K562 (cell line): ENCODE results near the gene HAUS1. TPM values are rescaled to one million over a fixed set of nuclear protein-coding genes. Genes with fewer than 3 reads are reported as not detected.

Experiments
- ATAC-seq: fragments of 200-7000 bp; cut with Tn5 transposase; 3 replicates; pipeline ENCODE4 v1.9.1; 2020; ENCODE audit warnings: moderate library complexity
- BruUV-seq: library from RNA; stranded (reverse); fragments of 400-500 nt; replicated peaks from 2 replicates; lab custom pipeline; 2021; lab: Mats Ljungman, UMichigan
- CTCF ChIA-PET: fragments of 300-600 bp; formaldehyde crosslinking; extraction: SDS; loops from one replicate; lab custom pipeline; 2021; ENCODE audit warnings: low intra/inter-chr PET ratio; lab: Yijun Ruan, JAX
- POLR2A ChIA-PET: fragments of 300-600, 350-650 bp; sonication (Branson Sonifier 250); formaldehyde crosslinking; extraction: SDS; loops from one replicate; lab custom pipeline; 2021; ENCODE audit warnings: antibody characterized with exemption, inconsistent platforms; lab: Yijun Ruan, JAX
- DNase-seq, 4 experiments: peaks; one replicate each; pipeline versions ENCODE4 v3.0.0 to v3.0.0-alpha.2; 2011 to 2018; ENCODE audit warnings: low spot score in 3 of 4, mixed read lengths in 3 of 4; ENCODE audit errors: extremely low read depth in 1 of 4
- FAIRE-seq: peaks from 2 replicates; lab custom pipeline; 2011; peaks lifted over from hg19 to GRCh38; lab: Jason Lieb, UNC
- H2AFZ ChIP-seq: 2 replicates; pipeline ENCODE4 v1.6.0; 2011; ENCODE audit warnings: low read depth, low read length, control low read depth, inconsistent platforms
- H3K27ac ChIP-seq: fragments of 200-600 bp; 3 replicates; pipeline ENCODE4 v1.8.0; 2011; ENCODE audit warnings: low read depth, mild to moderate bottlenecking, control low read depth, inconsistent platforms, low read length, moderate library complexity, mixed read lengths; ENCODE audit errors: extremely low read depth
- H3K27me3 ChIP-seq, 2 experiments: fragments of 300-600 bp in 1 of 2; 2 replicates in 1 of 2; 3 replicates in 1 of 2; pipeline versions ENCODE4 v1.6.0 to v1.8.0; 2011; ENCODE audit warnings: inconsistent platforms in 2 of 2, low read length in 2 of 2, mild to moderate bottlenecking in 1 of 2, mixed read lengths in 1 of 2, moderate library complexity in 1 of 2; ENCODE audit not compliant: control insufficient read depth in 2 of 2, insufficient read depth in 2 of 2
- H3K36me3 ChIP-seq: fragments of 300-600 bp; 3 replicates; pipeline ENCODE4 v1.8.0; 2011; ENCODE audit warnings: mild to moderate bottlenecking, low read length, inconsistent platforms; ENCODE audit not compliant: control insufficient read depth, insufficient read depth
- H3K4me1 ChIP-seq, 2 experiments: fragments of 200-600 bp in 1 of 2; replicated peaks in 1 of 2; 2 replicates in 1 of 2; 3 replicates in 1 of 2; pipeline versions ENCODE4 v1.5.1 to v1.8.0; 2011; ENCODE audit warnings: inconsistent platforms in 2 of 2, low read length in 2 of 2, mild to moderate bottlenecking in 1 of 2, mixed read lengths in 1 of 2, moderate library complexity in 1 of 2; ENCODE audit not compliant: control insufficient read depth in 2 of 2, insufficient read depth in 2 of 2
- H3K4me2 ChIP-seq: 2 replicates; pipeline ENCODE4 v1.6.1; 2011; ENCODE audit warnings: low read length, control low read depth, inconsistent platforms, mixed read lengths; ENCODE audit not compliant: insufficient read depth
- H3K4me3 ChIP-seq: fragments of 200-600 bp; sonication (generic), shearing (Covaris generic); 2 replicates; pipeline ENCODE4 v1.5.1; 2016; ENCODE audit warnings: control low read depth, inconsistent platforms
- H3K79me2 ChIP-seq: fragments of 200-600 bp; 3 replicates; pipeline ENCODE4 v1.8.0; 2011; ENCODE audit warnings: low read length, inconsistent platforms; ENCODE audit not compliant: control insufficient read depth, insufficient read depth
- H3K9ac ChIP-seq, 2 experiments: 2 replicates each; pipeline versions ENCODE4 v1.6.0 to v1.6.1; 2011; ENCODE audit warnings: low read depth in 2 of 2, low read length in 2 of 2, control low read depth in 1 of 2, inconsistent platforms in 1 of 2, mild to moderate bottlenecking in 1 of 2, mixed read lengths in 1 of 2; ENCODE audit not compliant: insufficient read depth in 1 of 2
- H3K9me1 ChIP-seq: one replicate; pipeline ENCODE4 v1.6.0; 2011; ENCODE audit warnings: inconsistent platforms, mild to moderate bottlenecking, low read length, moderate library complexity; ENCODE audit not compliant: control insufficient read depth, insufficient read depth
- H3K9me3 ChIP-seq: replicated peaks from 2 replicates; pipeline ENCODE4 v1.5.1; 2011; ENCODE audit warnings: low read depth, low read length, inconsistent platforms; ENCODE audit not compliant: control insufficient read depth, insufficient read depth
- H4K20me1 ChIP-seq: replicated peaks from 2 replicates; pipeline ENCODE4 v1.6.1; 2011; ENCODE audit warnings: low read length, inconsistent platforms, mixed read lengths; ENCODE audit not compliant: control insufficient read depth, insufficient read depth
- RBM17 ChIP-seq: fragments of 200-400 bp; formaldehyde crosslinking; IDR thresholded peaks from 2 replicates; pipeline ENCODE4 v1.6.1; 2017; ENCODE audit warnings: low read depth, mild to moderate bottlenecking, low read length, borderline replicate concordance
- ZBTB49 ChIP-seq: sonication (generic); formaldehyde crosslinking; IDR thresholded peaks from 2 replicates; pipeline ENCODE4 v1.8.0; 2022; ENCODE audit warnings: missing genetic modification reagents, mild to moderate bottlenecking, borderline replicate concordance
- ZNF12 ChIP-seq: sonication (generic); formaldehyde crosslinking; IDR thresholded peaks from 2 replicates; pipeline ENCODE4 v1.4.0; 2020; ENCODE audit warnings: mild to moderate bottlenecking, missing genetic modification reagents
- ZNF316 ChIP-seq: fragments of 450-650 bp; IDR thresholded peaks from 2 replicates; pipeline ENCODE4 v1.6.1; 2016
- WGBS: fragments of 100-300 bp; shearing (Covaris generic); methylation state at CpG from one replicate; pipeline ENCODE4 v1.1.6; 2016; ENCODE audit warnings: low coverage, mixed read lengths; ENCODE audit not compliant: insufficient coverage; ENCODE audit errors: missing lambda C conversion rate; 5-methylcytosine and 5-hydroxymethylcytosine counted together
- in situ Hi-C: fragments of 300-500 bp; cut with MboI; formaldehyde crosslinking; loops from 4 replicates; pipeline ENCODE4 v1.15.0; 2018; ENCODE audit warnings: inconsistent platforms, mixed read lengths
- intact Hi-C: fragments of 100-400 bp; cut with micrococcal nuclease; formaldehyde crosslinking; loops from 2 replicates; pipeline ENCODE4 v1.14.2; 2022
- polyA plus RNA-seq, 8 experiments: library from polyadenylated mRNA; depleted of rRNA in 4 of 8; stranded (reverse) in 5 of 8; unstranded in 3 of 8; fragments of >200 nt; fragmentation: Nextera tagmentation in 2 of 8; fragmentation: Illumina TruSeq in 1 of 8; extraction: Ambion mirVana in 2 of 8; extraction: Trizol in 1 of 8; gene quantifications; 2 replicates each; pipeline versions ENCODE4 v1.2.1 to v1.2.3, GENCODE V29; 2011 to 2014; ENCODE audit warnings: inconsistent platforms in 1 of 8, missing spikeins in 1 of 8
- total RNA-seq, 7 experiments: library from RNA; depleted of rRNA in 6 of 7; stranded (reverse); fragments of >200 nt in 6 of 7; fragmentation: Illumina TruSeq in 2 of 7; extraction: Trizol in 2 of 7; gene quantifications; 2 replicates each; pipeline versions ENCODE4 v1.2.1 to v1.2.3, GENCODE V29; 2011 to 2021; ENCODE audit warnings: low replicate concordance in 1 of 7

HAUS1 gene
- total and polyA plus RNA-seq, 9 of the 15 experiments (the other 6 are each of a cell fraction or from before 2014, with no cell fraction given) = 45.6 to 135 (median 76.3) TPM

GRCh38 chr18:46156843-46157242 lies 52.7 kb downstream of the HAUS1 start (continued):
- no peak for TF ChIP-seq ZNF12

- TF ChIP-seq RBM17 = no peak
- Histone ChIP-seq H3K36me3 (no peaks in the 10 kb centered on the region), H2AFZ (peak overlapping the region; percentile 68), H3K4me1 (peaks cover 24 to 37% of the 10 kb centered on the region in 2 experiments; a peak in 3 of 5 replicates), H3K4me3 (no peak overlapping the region), H3K27me3 (no peaks in the 10 kb centered on the region), H3K4me2 (no peak overlapping the region), H3K9me3 (no peaks in the 10 kb centered on the region), H3K79me2 (no peaks in the 10 kb centered on the region), H3K9me1 (no peaks in the 10 kb centered on the region), H4K20me1 (no peaks in the 10 kb centered on the region), H3K9ac (no peak overlapping the region), H3K27ac (no peak overlapping the region)
- FAIRE-seq (no peak), ATAC-seq (no peak), DNase-seq (no peak)
- no TSS peak for BruUV-seq
- ChIA-PET POLR2A (interaction anchor here (0.6 to 1.0 kb wide), 5 partner anchors 14 to 1007 kb away, joined by 3 to 4 read pairs (median 3); no protein-coding TSS in a partner anchor), CTCF (no interaction called here)
- intact Hi-C loops (no loop called here), in situ Hi-C loops (no loop called here)
- WGBS = 84% methylated on average over 3 of the region's 3 CpGs
These were observed 54.3 kb downstream of the HAUS1 start for GRCh38 chr18:46158499-46158898.

GRCh38 chr18:46160050-46160798 lies 56.0 kb downstream of the HAUS1 start:
- H3K4me3 ChIP-seq = no peak overlapping the region
- no peak overlapping the region for H3K4me2 ChIP-seq
- no peak overlapping the region; the same call in 2 of the 3 replicates for H3K27ac ChIP-seq
- no peaks in the 10 kb centered on the region for H3K9me3 ChIP-seq
- no peaks in the 10 kb centered on the region for H3K9me1 ChIP-seq
- ChIA-PET CTCF (no interaction called here), POLR2A (no interaction called here)
- no peak for ATAC-seq
- H3K4me1 ChIP-seq = peaks cover 23 to 40% of the 10 kb centered on the region in 2 experiments; a peak in 4 of 5 replicates
- no peaks in the 10 kb centered on the region for H3K27me3 ChIP-seq
- BruUV-seq = no TSS peak
- no peaks in the 10 kb centered on the region for H3K36me3 ChIP-seq
- no peak for DNase-seq
- in situ Hi-C loops (no loop called here), intact Hi-C loops (no loop called here)
- TF ChIP-seq ZBTB49 = no peak
- peak; percentile 24; the same call in 1 of the 2 replicates for TF ChIP-seq ZNF316
- H2AFZ ChIP-seq = peak overlapping the region; percentile 59; the same call in 1 of the 2 replicates
- H4K20me1 ChIP-seq = no peaks in the 10 kb centered on the region
- 28% methylated on average over 4 of the region's 4 CpGs for WGBS
- no peak overlapping the region for H3K9ac ChIP-seq
- peak; percentile 32 for FAIRE-seq
- H3K79me2 ChIP-seq = no peaks in the 10 kb centered on the region
